HG03342 (cell line): ENCODE results near the gene HCK.
A peak's percentile ranks its signal among the peaks of the same experiment; 100 is the strongest.
"Not testable (repeated sequence)": the region's sequence is repeated elsewhere in the genome, so short reads cannot be mapped to it uniquely, and the experiment has no call there.

Experiments used
- ATAC-seq: cut with Tn5 transposase; IDR thresholded peaks from one replicate; pipeline ENCODE4 v1.9.1; 2021; ENCODE audit warnings: mild to moderate bottlenecking, moderate library complexity; ENCODE audit not compliant: unreplicated experiment

HCK gene

DNA sequence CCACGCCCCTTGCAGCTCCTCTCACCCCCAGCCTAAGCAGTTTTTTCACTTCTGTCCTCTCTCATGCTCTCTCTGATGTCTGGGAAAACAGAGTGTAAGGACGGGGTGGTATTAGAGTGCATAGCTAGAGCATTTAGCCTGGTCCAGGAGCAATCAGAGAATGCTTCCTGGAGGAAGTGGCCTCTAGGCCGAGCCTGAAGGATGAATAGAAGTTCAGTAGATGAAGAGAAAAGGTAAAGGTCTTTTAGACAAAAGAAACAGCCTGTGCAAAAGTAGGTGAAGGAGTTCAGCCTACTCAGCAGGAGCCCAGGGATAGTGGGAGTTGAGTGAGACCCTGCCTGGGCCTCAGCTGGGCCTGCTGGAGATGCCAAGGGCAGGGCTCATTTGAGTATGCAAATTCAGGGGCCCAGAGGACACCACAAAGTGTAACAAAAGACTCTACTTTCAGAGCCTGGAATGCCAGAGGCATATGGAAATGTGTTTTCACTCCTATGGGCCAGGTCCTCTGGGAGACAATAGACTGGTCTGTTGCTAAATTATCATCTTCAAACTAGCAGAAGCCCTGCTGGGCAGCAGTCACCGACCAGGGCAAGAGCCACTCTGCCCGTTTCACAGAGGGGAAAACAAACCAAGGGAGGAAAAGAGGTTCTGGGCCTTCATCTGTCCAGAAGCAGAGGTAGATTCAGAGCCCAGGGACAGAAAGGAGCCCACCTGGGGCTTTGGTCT is 37.8 kb downstream of the HCK start:
- ATAC-seq = no peak

DNA sequence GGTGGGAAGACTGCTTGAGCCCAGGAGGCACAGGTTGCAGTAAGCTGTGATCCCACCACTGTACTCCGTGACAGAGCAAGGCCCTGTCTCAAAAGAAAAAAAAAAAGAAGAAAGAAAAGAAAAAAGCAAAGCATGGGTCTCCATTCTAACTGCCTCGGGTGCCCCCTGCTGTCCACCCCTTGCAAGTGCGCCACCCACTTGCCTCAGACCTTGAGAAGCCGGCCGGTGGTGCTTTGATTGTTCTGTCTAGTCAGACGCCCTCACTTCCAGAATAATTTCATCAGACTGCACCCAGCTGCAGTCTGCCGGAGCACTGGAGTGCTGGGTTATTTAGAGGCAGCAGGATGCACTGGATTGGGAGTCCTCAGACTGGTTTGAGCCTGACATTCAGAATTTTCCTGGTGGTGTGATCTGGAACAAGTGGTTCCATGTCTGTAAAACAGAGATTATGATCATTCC is 39.9 kb downstream of the HCK start:
- no peak for ATAC-seq

DNA sequence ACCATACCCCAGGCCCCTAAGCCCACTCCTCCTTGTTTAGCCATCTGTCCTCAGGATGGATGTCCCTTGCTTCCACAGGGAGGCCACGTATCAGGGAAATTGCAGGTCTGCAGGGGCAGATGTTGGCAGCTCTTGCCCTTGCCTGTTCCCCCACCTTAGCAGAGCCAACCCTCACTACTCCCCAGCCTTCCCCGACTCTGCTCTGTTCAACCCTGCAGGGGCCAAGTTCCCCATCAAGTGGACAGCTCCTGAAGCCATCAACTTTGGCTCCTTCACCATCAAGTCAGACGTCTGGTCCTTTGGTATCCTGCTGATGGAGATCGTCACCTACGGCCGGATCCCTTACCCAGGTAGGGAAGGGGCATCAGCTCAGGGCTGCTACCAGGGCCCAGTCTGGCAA is 46.7 kb downstream of the HCK start:
- ATAC-seq = no peak

DNA sequence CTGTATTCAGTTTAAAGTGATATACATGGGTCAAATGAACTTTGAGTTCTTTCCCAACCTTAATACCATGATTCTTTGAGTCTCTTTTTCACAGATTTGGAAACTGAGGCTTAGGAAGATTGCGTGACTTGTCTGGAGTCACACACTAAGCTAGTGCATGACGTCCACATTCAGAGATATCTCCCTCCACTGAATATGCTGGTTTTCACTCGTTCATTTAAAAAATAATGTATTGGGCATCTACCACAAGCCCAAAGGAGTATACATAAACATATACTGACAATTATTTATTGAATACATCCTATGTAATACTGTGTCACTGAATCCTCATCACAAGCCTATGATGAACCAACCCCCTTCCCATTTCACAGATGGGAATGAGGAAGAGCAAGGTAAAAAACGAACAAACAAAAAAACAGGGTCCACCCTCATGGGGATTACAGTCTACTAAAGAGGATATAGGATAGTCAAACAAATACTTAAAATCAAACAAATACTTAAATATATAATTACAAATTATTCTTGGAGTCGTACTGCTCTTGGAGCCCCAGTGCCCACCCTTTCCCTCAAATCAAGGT is 56.9 kb downstream of the HCK start:
- ATAC-seq = no peak

DNA sequence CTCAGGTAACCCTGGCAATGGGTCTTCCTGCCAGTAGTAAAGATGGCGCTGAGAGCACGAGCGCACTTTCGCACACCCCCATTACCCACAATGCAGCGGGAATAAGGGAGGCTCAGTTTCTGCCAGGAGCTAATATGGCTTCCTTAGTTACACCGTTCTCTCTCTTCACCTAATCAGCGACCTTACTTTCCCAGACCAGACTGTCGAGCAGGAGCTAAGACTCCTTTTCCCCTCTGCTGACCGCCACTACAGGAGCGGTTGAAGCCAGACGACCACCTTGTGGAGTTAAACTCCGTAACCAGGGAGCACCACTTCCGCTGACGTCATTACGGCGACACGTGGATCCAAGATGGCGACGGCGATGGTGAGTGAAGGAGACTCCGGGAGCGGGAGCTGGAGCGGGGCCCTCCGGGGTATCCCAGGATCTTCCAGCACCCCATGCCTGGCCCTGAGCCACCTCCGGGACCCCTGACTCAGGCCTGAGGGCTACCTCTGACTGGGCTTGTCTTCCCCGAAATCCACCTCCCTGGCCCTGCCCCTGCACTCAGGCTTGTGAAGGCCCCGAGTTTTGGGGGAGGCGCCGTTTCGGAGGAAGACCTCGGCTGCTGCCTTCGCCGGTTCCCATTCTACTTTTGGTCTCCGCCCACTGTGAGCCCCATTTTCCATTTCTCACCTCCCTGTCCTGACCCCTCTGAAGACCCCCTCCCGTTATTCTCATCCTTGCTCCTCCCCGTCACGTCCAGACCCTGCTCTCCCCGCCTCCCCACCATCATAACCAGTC is 57.5 kb downstream of the HCK start, which contains the start of gene TM9SF4:
TM9SF4 (plus strand) TSS at position 323 of the 781 bp plus-strand sequence; CDS start at position 350, 27 bp downstream.
- peak; percentile 77 for ATAC-seq

DNA sequence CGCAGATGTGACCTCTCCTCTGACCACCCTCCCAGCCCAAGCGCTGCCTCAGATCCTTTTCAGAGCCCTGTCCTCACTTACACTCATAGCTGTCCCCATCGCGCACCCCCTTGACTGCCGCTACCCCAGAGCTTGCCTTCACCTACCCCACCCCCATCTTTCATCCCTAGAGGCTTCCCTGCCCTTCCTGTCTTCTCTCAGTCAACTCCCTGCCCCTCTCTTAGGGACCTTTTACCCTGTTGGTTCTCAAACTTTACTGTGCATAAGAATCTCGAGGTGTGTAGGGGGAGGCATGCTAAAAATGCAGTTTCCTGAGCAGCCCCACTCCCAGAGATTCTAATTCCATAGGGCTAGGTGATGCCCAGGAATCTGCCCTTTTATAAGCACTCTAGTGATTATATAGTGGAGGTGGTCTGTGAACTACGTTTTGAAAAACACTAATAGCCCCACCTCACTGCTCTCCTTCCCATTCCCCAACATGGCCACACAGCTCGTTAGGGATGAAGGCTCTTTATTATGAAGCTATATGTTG is 58.2 kb downstream of the HCK start:
- ATAC-seq = no peak

DNA sequence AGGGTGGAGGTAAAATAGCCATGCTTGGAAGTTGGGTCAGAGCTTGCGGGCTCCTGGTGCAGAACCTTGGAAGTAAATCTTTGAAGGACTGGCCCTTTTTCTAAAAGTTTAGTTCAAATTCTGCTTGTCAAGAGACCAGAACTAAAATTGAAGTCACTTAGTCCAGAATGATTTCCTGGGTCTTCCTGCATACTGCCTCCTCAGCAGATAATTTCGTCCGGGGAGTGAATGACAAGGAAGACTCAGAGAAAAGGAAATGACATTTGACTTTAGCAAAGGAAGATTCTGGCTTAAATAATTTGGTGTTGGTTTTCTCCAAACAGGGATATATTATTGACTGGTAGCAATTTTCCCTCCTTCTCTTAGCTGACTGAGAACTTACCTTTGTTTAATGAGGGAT is 58.7 kb downstream of the HCK start:
- no peak for ATAC-seq

DNA sequence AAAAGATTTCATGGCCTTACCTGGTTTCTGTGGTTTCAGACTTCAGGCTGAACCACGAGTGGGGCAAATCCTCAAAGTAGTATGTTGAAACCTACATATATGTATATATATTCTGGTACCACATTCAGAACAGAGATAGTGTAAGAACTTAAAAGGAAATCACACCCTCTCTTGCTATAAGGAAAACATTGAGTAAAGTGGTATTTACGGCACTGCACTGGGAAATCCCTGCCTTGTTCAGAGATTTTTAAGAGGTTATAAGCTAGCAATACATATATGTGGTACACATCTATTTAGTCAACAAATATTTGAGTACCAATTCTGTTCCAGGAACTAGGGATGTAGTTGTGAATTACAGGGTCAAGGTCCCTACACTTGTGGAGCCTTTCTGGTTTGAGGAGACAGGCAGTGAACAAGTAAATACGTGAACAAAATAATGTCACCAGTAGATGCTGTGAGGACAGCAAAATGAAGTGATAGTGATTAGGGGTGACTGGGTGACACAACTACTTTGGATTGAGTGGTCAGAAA is 59.2 kb downstream of the HCK start:
- no peak for ATAC-seq

DNA sequence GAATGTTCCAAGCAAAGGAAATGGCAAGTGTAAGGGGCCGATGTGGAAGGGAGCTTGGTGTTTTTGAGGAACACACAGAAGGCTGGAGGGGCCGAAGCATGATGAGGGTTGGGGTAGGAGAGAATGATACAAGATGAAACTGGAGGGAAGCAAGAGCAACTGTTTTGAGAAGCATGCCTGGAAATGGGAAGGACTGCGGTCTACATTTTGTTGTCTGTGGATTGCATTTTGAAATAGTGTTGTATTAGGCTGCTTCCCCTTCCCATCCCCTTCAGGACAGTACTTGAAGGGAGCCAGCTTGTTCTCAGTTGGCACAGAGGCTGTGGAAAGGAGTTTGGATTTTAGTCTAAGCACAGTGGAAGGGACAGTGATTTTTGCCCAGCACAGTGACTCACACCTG is 59.7 kb downstream of the HCK start:
- no peak for ATAC-seq

DNA sequence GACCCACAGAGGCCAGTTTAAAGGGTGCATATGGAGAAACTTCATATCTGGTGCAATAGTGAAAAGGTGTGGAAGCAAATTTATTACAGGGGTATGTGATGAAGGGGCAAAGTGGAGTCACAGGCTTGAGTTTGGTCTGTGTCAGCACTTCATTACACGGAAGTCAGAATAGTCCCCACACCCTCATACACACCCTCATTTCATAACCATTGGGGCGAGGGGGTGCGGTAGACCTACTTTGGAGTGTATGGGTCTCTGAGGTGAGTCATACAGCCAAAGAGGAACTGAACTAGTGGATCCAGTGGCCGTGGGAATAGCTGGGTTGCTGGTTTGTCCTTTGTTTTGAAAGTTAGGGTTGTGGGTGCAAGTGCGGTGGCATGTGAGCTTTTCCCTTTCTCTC is 60.8 kb downstream of the HCK start:
- no peak for ATAC-seq

DNA sequence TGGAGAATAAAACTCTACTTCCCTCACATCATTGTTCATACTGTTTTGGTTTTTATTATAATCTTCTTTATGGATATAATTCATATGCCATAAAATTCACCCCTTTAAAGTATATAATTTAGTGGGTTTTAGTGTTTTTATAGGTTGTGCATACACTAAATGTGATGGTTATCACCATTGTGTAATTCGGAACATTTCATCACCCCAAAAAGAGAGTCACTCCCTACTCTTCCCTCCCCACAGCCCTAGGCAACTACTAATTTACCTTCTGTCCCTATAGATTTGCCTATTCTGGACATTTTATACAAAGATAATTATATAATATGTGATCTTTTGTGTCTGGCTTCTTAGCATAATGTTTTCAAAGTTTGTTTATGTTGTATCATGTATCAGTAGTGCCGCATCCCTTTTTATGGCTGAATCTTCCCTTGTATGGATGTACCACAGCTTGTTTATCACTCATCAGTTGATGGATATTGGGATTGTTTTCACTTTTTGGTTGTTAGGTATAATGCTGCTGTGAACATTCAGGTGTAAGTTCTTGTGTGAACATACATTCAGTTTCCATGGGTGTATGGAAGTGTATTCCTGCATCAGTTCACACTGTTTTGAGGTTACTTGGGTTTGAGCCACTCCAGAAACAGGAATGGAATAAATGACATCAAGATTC is 61.7 kb downstream of the HCK start:
- no peak for ATAC-seq

DNA sequence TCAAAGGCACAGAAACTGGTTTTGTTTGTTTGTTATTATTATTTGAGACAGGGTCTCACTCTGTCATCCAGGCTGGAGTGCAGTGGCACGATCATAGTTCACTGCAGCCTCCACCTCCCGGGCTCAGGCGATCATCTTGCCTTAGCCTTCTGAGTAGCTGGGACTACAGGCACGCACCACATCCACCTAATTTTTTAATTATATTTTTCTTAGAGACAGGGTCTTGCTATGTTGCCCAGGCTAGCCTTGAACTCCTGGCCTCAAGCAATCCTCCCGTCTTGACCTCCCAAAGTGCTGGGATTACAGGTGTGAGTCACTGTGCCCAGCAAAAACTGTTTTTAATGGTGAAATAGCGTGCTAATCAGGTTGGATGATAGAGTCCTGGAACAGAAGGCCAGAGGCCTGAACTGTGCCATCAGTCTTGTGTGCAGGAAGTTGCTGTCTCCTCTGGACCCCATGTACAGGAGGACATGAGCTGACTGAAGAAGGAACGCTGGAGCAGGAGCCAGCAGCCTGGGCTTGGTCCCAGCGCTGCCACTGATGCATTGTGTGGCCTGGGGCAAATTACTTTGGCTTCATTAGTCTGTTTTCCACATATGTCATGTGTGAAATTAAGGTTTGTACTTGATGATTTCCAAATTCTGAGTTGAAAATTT is 62.4 kb downstream of the HCK start:
- ATAC-seq = no peak

DNA sequence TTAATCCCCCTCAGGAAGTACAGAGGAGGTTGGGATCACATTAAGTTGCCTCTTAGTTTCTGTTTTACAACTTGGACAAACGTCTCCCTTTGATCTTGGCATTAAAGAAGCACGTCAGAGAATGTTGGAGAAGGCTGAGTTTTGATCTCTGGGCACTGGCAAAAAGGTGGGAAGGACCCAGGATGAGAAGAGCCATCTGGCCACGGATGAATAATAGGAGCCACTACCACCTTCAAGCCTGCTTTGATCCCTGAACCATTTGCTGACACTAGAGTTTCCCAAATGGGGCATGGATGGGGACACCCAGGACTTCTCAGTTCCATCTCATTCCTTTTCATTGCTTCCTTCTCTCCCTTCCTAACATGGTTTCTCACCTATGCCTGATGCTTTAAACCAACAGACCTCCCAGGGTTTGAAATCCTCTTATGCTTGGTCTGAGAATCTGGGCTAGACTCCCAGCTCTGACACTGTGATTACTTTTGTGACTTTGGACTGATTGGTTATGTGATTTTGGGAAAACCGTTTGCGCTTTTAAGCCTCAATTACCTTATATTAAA is 63.2 kb downstream of the HCK start:
- ATAC-seq = no peak

DNA sequence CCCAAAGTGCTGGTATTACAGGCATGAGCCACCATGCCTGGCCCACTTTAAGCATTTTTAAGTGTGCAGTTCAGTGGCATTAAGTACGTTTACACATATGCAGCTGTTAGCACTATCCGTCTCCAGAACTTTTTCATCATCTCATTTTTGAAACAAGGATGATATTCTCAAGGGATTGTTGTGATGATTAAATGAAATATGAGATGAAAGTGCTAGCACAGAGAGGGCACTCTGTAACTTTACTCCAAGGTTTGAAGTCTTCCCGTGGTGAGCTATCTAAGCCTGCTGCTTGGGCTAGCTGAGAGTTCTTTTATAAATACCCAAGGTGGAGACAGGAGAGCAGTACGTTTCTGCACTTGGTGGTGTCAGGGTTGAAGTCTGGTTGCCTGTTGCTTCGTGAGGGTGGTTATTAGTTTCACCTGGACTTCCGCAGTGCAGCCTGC is 64.1 kb downstream of the HCK start:
- ATAC-seq = no peak

DNA sequence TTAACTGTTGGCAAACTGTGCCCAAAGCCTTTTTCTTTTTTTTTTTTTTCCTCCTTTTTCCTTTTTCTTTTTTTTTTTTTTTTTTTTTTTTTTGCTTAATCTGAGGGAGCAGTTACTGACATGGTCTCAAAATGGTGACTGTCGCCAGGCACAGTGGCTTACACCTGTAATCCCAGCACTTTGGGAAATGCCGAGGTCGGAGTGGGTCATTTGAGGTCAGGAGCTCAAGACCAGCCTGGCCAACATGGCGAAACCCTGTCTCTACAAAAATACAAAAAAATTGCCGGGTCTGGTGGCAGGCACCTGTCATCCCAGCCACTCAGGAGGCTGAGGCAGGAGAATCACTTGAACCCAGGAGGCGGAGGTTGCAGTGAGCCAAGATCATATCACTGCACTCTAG is 64.8 kb downstream of the HCK start:
- not testable (repeated sequence) for ATAC-seq

DNA sequence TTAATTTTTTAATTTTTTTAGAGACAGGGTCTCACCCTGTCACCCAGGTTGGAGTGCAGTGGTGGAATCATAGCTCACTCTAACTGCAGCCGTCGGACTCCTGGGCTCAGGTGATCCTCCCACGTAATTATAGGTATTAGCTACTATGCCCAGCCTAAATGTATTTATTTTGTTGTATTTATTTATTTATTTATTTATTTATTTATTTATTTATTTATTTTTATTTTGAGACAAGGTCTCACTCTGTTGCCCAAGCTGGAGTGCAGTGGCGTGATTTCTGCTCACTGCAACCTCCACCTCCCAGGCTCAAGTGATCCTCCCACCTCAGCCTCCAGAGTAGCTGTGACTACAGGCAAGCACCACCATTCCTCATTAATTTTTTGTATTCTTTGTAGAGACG is 66.4 kb downstream of the HCK start:
- not testable (repeated sequence) for ATAC-seq

DNA sequence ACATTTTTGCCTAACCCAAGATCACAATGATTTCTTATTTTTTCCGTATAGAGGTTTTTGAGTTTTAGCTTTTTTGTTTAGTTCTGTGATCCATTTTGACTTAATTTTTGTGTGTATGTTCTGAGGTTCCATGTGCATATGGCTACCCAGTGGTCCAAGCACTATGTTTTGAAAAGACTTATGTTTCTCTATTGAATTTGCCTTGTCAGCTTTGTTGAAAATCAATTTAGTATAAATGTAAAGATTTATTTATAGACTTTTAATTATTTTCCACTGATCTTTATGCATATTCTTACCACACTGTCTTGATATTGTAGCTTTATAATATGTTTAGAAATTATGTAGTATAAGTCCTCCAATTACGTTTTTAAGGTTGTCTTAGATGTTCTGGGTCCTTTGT is 67.7 kb downstream of the HCK start:
- no peak for ATAC-seq

DNA sequence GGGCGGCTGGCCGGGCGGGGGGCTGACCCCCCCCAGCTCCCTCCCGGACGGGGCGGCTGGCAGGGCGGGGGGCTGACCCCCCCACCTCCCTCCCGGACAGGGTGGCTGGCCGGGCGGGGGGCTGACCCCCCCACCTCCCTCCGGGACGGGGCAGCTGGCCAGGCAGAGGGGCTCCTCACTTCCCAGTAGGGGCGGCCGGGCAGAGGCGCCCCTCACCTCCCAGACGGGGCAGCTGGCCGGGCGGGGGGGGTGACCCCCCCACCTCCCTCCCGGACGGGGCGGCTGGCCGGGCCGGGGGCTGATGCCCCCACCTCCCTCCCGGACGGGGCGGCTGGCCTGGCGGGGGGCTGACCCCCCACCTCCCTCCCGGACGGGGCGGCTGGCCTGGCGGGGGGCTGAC is 69.9 kb downstream of the HCK start:
- not testable (repeated sequence) for ATAC-seq

DNA sequence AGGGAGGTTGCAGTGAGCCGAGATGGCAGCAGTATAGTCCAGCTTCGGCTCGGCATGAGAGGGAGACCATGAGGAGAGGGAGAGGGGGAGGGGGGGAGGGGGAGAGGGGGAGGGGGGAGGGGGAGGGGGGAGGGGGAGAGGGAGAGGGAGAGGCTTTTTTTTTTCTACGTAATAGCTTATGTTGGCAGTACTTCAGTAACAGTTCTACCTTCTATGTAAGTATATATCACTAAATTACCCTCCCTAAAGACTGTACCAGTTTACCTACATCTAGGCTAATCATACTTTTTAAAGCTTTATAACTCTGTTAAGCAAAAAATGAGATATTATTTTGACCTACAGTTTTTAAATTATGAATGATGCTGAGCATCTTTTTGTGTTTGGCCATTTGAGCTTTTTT is 71.0 kb downstream of the HCK start:
- ATAC-seq = no peak

DNA sequence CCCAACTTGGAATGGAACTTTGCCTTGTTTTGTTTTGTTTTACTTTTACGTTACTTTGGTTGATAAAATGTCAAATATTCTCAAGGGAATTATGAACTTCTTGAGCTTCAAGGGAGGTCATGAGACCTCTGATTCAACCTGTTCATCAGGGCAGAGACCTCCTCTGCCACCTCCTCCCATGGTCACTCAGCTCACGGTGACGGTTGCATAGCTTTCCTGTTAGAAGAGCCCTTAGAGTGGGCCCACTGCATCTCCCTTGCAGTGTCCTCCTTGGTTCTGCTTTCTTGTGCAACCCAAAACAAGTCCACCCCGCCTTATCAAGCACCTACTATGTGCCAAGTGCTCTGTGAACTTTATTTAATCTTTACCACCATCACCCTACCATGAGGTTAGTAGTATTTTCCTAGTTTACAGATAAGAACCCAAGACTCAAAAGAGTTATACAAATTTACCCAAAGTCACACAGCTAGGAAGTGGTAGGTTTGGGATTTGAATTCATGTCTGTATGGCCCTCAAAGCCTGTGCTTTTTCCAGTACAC is 72.9 kb downstream of the HCK start:
- no peak for ATAC-seq
